SK-N-SH treated with all-trans-retinoic acid at 6 μM for 48 hours (cell line): ENCODE measurements around the gene RO60.
A peak's percentile ranks its signal among the peaks of the same experiment; 100 is the strongest.

Experiments
- ATAC-seq: fragments of 200-7000 bp; cut with Tn5 transposase; 3 replicates; pipeline ENCODE4 v1.9.1; 2020; ENCODE audit warnings: mild to moderate bottlenecking, moderate library complexity
- BACH2 ChIP-seq: fragments of 250-450 bp; sonication (Bioruptor Pico); IDR thresholded peaks from 2 replicates; pipeline ENCODE4 v1.9.0; 2021; ENCODE audit warnings: mild to moderate bottlenecking, borderline replicate concordance
- CSDC2 ChIP-seq: fragments of 250-450 bp; sonication (Bioruptor Pico); IDR thresholded peaks from 2 replicates; pipeline ENCODE4 v1.5.0; 2020; ENCODE audit warnings: mild to moderate bottlenecking, moderate library complexity
- ESRRG ChIP-seq: fragments of 250-450 bp; sonication (Bioruptor Pico); IDR thresholded peaks from 2 replicates; pipeline ENCODE4 v1.6.1; 2021; ENCODE audit warnings: mild to moderate bottlenecking
- ISL1 ChIP-seq: fragments of 250-450 bp; sonication (Bioruptor Pico); IDR thresholded peaks from 2 replicates; pipeline ENCODE4 v2.1.2; 2022; ENCODE audit warnings: mild to moderate bottlenecking, moderate library complexity
- OSR1 ChIP-seq: fragments of 250-450 bp; sonication (Bioruptor Pico); IDR thresholded peaks from 2 replicates; pipeline ENCODE4 v1.8.0; 2022; ENCODE audit warnings: moderate library complexity, mild to moderate bottlenecking, inconsistent platforms
- SNAI2 ChIP-seq: fragments of 250-450 bp; sonication (Bioruptor Pico); IDR thresholded peaks from 2 replicates; pipeline ENCODE4 v1.5.0; 2020; ENCODE audit warnings: mild to moderate bottlenecking, moderate library complexity
- TCF4 ChIP-seq: fragments of 250-450 bp; sonication (Bioruptor Pico); IDR thresholded peaks from 2 replicates; pipeline ENCODE4 v1.8.0; 2021; ENCODE audit warnings: mild to moderate bottlenecking, moderate library complexity, borderline replicate concordance
- TOX ChIP-seq: fragments of 250-450 bp; sonication (Bioruptor Pico); IDR thresholded peaks from 2 replicates; pipeline ENCODE4 v1.8.0; 2021; ENCODE audit warnings: mild to moderate bottlenecking, moderate library complexity, borderline replicate concordance
- ZC3H10 ChIP-seq: fragments of 250-450 bp; sonication (Bioruptor Pico); IDR thresholded peaks from 2 replicates; pipeline ENCODE4 v1.5.1; 2021; ENCODE audit warnings: mild to moderate bottlenecking, moderate library complexity
- ZFP3 ChIP-seq: fragments of 250-450 bp; sonication (Bioruptor Pico); IDR thresholded peaks from 2 replicates; pipeline ENCODE4 v1.5.0; 2020; ENCODE audit warnings: mild to moderate bottlenecking, moderate library complexity
- ZFP30 ChIP-seq: fragments of 450-650 bp; formaldehyde crosslinking; IDR thresholded peaks from 2 replicates; pipeline ENCODE4 v1.5.0; 2022; ENCODE audit warnings: mild to moderate bottlenecking, moderate library complexity
- ZNF565 ChIP-seq: fragments of 450-650 bp; formaldehyde crosslinking; conservative IDR thresholded peaks from 2 replicates; pipeline ENCODE4 v1.5.0; 2020; ENCODE audit warnings: low read depth, mild to moderate bottlenecking, moderate library complexity
- ZNF70 ChIP-seq: fragments of 450-650 bp; formaldehyde crosslinking; IDR thresholded peaks from 2 replicates; pipeline ENCODE4 v1.5.0; 2020; ENCODE audit warnings: mild to moderate bottlenecking, moderate library complexity
- TF ChIP-seq, protein P1 (sequence below): fragments of 250-450 bp; sonication (Bioruptor Pico); IDR thresholded peaks from 2 replicates; pipeline ENCODE4 v1.5.1; 2020; ENCODE audit warnings: low read depth, mild to moderate bottlenecking, moderate library complexity
- TF ChIP-seq, protein P2 (sequence below): fragments of 250-450 bp; sonication (Bioruptor Pico); IDR thresholded peaks from 2 replicates; pipeline ENCODE4 v1.5.1; 2021; ENCODE audit warnings: mild to moderate bottlenecking, moderate library complexity
- TF ChIP-seq, protein P3 (sequence below): fragments of 250-450 bp; sonication (Bioruptor Pico); IDR thresholded peaks from 2 replicates; pipeline ENCODE4 v1.8.0; 2020; ENCODE audit warnings: mild to moderate bottlenecking, moderate library complexity, borderline replicate concordance
- TF ChIP-seq, protein P4 (sequence below): fragments of 250-450 bp; sonication (Bioruptor Pico); IDR thresholded peaks from 2 replicates; pipeline ENCODE4 v1.5.0; 2020; ENCODE audit warnings: mild to moderate bottlenecking, moderate library complexity
- TF ChIP-seq, protein P5 (sequence below): fragments of 250-450 bp; sonication (Bioruptor Pico); IDR thresholded peaks from 2 replicates; pipeline ENCODE4 v1.8.0; 2021; ENCODE audit warnings: low read depth, mild to moderate bottlenecking, moderate library complexity, borderline replicate concordance

RO60 gene

DNA sequence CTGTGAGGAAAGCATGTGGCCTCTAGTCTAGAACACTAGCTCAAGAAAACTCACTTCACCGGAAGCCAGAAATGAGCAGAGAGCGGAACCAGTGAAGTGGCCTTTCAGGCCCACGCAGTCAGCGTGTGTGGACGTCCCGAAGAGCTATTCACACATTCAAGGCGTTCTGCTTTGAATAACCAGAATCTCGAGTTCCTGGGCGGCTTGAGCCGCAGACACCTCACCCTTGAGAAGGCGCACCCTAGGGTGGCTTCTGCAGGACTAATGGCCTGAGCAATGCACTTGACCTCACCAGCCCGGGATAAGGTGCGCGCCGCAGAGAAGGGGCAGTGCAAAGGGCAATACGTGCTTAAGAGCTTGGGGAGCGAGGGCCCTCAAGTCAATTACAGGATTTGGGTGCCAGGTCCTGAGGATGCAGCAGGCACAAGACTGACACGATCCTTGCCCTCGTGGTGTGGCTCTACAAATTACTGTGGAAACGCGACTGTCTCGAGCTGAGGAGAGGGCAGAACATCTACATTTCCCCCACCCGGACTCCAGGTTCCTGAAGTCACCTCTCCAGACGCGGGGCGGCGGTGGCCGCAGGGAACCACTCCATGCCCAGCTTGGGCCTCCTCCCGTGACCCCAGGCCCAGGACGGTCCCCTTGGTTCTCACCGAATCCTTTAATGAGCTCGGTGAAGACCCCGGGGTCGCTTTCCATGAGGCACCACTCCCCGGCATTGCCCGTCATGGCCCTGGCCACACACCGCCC lies 707 bp upstream of the RO60 start:
- TF ChIP-seq ZNF70 (CRISPR knock-in tag) (no peak), BACH2 (CRISPR knock-in tag) (no peak), SNAI2 (CRISPR knock-in tag) (no peak), ZFP30 (CRISPR knock-in tag) (no peak), OSR1 (CRISPR knock-in tag) (no peak), ZFP3 (no peak), ZNF565 (CRISPR knock-in tag) (no peak), ESRRG (CRISPR knock-in tag) (no peak), TCF4 (CRISPR knock-in tag) (no peak), CSDC2 (CRISPR knock-in tag) (no peak), ZC3H10 (CRISPR knock-in tag) (no peak)
- TF ChIP-seq, protein P1, sequence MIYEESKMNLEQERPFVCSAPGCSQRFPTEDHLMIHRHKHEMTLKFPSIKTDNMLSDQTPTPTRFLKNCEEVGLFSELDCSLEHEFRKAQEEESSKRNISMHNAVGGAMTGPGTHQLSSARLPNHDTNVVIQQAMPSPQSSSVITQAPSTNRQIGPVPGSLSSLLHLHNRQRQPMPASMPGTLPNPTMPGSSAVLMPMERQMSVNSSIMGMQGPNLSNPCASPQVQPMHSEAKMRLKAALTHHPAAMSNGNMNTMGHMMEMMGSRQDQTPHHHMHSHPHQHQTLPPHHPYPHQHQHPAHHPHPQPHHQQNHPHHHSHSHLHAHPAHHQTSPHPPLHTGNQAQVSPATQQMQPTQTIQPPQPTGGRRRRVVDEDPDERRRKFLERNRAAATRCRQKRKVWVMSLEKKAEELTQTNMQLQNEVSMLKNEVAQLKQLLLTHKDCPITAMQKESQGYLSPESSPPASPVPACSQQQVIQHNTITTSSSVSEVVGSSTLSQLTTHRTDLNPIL: no peak
- TF ChIP-seq, protein P2, sequence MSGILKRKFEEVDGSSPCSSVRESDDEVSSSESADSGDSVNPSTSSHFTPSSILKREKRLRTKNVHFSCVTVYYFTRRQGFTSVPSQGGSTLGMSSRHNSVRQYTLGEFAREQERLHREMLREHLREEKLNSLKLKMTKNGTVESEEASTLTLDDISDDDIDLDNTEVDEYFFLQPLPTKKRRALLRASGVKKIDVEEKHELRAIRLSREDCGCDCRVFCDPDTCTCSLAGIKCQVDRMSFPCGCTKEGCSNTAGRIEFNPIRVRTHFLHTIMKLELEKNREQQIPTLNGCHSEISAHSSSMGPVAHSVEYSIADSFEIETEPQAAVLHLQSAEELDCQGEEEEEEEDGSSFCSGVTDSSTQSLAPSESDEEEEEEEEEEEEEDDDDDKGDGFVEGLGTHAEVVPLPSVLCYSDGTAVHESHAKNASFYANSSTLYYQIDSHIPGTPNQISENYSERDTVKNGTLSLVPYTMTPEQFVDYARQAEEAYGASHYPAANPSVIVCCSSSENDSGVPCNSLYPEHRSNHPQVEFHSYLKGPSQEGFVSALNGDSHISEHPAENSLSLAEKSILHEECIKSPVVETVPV (CRISPR knock-in tag): no peak
- ATAC-seq: peak; percentile 29

DNA sequence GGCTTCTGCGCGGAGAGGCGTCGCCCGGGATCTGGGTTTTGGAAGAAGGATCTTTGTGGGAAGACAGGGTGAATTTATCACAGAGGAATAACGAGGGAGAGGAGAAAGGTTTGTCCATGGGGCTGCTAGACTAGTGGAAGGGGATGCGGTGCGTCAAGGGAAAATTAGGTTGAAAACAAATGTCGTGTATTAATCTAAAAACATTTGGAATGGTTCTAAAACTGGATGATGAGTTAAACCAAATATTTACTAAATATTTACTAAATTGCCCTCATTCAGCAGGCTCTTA lies 647 bp downstream of the RO60 start:
- ATAC-seq: no peak
- 0 out of 2 replicates have a peak, but pooled peaks have one; percentile 50 for TF ChIP-seq ZC3H10 (CRISPR knock-in tag)
- TF ChIP-seq, protein P3, sequence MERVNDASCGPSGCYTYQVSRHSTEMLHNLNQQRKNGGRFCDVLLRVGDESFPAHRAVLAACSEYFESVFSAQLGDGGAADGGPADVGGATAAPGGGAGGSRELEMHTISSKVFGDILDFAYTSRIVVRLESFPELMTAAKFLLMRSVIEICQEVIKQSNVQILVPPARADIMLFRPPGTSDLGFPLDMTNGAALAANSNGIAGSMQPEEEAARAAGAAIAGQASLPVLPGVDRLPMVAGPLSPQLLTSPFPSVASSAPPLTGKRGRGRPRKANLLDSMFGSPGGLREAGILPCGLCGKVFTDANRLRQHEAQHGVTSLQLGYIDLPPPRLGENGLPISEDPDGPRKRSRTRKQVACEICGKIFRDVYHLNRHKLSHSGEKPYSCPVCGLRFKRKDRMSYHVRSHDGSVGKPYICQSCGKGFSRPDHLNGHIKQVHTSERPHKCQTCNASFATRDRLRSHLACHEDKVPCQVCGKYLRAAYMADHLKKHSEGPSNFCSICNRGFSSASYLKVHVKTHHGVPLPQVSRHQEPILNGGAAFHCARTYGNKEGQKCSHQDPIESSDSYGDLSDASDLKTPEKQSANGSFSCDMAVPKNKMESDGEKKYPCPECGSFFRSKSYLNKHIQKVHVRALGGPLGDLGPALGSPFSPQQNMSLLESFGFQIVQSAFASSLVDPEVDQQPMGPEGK (CRISPR knock-in tag): no peak

DNA sequence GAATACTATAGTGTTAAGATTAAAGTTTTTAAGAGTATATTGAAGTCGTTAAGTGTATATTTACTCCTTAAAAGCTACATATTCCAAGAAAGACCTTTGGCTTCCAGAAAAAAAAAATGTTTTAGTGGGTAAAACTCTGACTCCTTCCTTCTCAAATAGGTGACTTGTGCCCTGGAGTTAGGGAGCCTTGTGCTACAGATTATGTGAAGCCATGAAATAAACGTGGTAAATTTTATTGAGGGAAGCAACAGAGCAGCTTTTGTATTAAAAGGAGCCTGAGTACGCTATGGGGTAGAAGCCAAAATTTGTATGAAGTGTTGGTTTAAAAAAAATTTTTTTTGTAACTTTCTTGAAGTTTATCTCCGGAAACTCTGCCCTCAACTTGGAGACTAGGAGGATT lies 994 bp downstream of the RO60 start:
- no peak for TF ChIP-seq ISL1 (CRISPR knock-in tag)
- TF ChIP-seq, protein P4, sequence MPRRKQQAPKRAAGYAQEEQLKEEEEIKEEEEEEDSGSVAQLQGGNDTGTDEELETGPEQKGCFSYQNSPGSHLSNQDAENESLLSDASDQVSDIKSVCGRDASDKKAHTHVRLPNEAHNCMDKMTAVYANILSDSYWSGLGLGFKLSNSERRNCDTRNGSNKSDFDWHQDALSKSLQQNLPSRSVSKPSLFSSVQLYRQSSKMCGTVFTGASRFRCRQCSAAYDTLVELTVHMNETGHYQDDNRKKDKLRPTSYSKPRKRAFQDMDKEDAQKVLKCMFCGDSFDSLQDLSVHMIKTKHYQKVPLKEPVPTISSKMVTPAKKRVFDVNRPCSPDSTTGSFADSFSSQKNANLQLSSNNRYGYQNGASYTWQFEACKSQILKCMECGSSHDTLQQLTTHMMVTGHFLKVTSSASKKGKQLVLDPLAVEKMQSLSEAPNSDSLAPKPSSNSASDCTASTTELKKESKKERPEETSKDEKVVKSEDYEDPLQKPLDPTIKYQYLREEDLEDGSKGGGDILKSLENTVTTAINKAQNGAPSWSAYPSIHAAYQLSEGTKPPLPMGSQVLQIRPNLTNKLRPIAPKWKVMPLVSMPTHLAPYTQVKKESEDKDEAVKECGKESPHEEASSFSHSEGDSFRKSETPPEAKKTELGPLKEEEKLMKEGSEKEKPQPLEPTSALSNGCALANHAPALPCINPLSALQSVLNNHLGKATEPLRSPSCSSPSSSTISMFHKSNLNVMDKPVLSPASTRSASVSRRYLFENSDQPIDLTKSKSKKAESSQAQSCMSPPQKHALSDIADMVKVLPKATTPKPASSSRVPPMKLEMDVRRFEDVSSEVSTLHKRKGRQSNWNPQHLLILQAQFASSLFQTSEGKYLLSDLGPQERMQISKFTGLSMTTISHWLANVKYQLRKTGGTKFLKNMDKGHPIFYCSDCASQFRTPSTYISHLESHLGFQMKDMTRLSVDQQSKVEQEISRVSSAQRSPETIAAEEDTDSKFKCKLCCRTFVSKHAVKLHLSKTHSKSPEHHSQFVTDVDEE (CRISPR knock-in tag): no peak
- TF ChIP-seq, protein P5, sequence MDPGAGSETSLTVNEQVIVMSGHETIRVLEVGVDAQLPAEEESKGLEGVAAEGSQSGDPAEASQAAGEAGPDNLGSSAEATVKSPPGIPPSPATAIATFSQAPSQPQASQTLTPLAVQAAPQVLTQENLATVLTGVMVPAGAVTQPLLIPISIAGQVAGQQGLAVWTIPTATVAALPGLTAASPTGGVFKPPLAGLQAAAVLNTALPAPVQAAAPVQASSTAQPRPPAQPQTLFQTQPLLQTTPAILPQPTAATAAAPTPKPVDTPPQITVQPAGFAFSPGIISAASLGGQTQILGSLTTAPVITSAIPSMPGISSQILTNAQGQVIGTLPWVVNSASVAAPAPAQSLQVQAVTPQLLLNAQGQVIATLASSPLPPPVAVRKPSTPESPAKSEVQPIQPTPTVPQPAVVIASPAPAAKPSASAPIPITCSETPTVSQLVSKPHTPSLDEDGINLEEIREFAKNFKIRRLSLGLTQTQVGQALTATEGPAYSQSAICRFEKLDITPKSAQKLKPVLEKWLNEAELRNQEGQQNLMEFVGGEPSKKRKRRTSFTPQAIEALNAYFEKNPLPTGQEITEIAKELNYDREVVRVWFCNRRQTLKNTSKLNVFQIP: no peak
- TF ChIP-seq, protein P2 (CRISPR knock-in tag): no peak
- no peak for ATAC-seq

DNA sequence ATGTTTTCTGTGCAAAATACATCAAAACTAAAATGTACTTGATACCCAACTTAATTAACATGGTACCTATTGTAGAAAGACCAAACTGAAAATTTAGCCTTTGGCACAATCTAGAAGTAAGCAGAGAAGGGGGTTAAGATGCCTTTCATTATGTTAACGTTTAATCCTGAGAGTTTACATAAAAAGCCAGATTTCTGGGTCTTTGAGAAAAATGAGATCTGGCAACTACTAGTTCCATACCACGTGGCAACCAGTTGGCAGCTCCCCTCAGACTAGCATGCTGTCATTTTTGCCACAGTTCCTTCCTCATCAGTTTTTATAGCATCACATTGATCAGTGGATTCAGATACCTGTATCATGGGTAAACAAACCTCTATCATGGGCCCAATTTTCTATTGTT lies 1.5 kb downstream of the RO60 start:
- ATAC-seq: no peak
- TF ChIP-seq ESRRG (CRISPR knock-in tag) (no peak), ZNF565 (CRISPR knock-in tag) (no peak), BACH2 (CRISPR knock-in tag) (no peak), OSR1 (CRISPR knock-in tag) (no peak), ZFP30 (CRISPR knock-in tag) (no peak), ZNF70 (CRISPR knock-in tag) (no peak), TOX (CRISPR knock-in tag) (no peak)
- TF ChIP-seq, protein P4 (CRISPR knock-in tag): no peak
- TF ChIP-seq, protein P3 (CRISPR knock-in tag): no peak
